ENCODE data around the gene SHANK3.

SHANK3 gene

GRCh38 chr22:50671641-50672040, 982 bp upstream of the SHANK3 start:
- TF ChIP-seq CTCF (IDR thresholded peaks at IDR 0.05): no peak
- peak; percentile 62 for DNase-seq (ENCODE audit: low spot score)
- H3K27ac ChIP-seq: peak overlapping the region in 1 of 2 donors; percentile 66
- H3K4me3 ChIP-seq: no peak overlapping the region

- Histone ChIP-seq H3K27ac (peak overlapping the region in 1 of 2 donors; percentile 66), H3K4me3 (no peak overlapping the region)
- no peak for TF ChIP-seq CTCF (IDR thresholded peaks at IDR 0.05)
- peak; percentile 57 for DNase-seq (ENCODE audit: low spot score)
Observed at GRCh38 chr22:50672041-50672440, 582 bp upstream of the SHANK3 start.

- DNase-seq (ENCODE audit: low spot score): peak; percentile 67
- no peak for TF ChIP-seq CTCF (IDR thresholded peaks at IDR 0.05)
- Histone ChIP-seq H3K4me3 (peak overlapping the region; percentile 60), H3K27ac (peak overlapping the region in 1 of 2 donors; percentile 71)
Observed at GRCh38 chr22:50673231-50674129, 857 bp downstream of the SHANK3 start.

- TF ChIP-seq CTCF (IDR thresholded peaks at IDR 0.05): no peak
- Histone ChIP-seq H3K4me3 (peak overlapping the region; percentile 60), H3K27ac (peak overlapping the region in 1 of 2 donors; percentile 71)
- no peak for DNase-seq (ENCODE audit: low spot score)
Observed at GRCh38 chr22:50674130-50674500, 1.5 kb downstream of the SHANK3 start.

- Histone ChIP-seq H3K27ac (no peak overlapping the region), H3K4me3 (peak overlapping the region; percentile 60)
- TF ChIP-seq CTCF (IDR thresholded peaks at IDR 0.05): no peak
- no peak for DNase-seq (ENCODE audit: low spot score)
Observed at GRCh38 chr22:50674606-50675552, 2.3 kb downstream of the SHANK3 start.

- peak overlapping the region; percentile 60 for H3K4me3 ChIP-seq
- DNase-seq (ENCODE audit: low spot score): no peak
- no peak for TF ChIP-seq CTCF (IDR thresholded peaks at IDR 0.05)
- H3K27ac ChIP-seq: no peak overlapping the region
Observed at GRCh38 chr22:50675553-50676179, 3.0 kb downstream of the SHANK3 start.
